H1 (cell line): ENCODE data around the gene CLDN3. TPM values are rescaled to one million over a fixed set of nuclear protein-coding genes. Genes with fewer than 3 reads are reported as not detected.

Source experiments
- CTCF ChIA-PET: fragments of 300-600 bp; sonication (Branson Sonifier 250); formaldehyde crosslinking; loops from one replicate; lab custom pipeline; 2021; ENCODE audit not compliant: partially characterized antibody; lab: Charles Lee
- POLR2A ChIA-PET: fragments of 300-600 bp; sonication (Branson Sonifier 250); formaldehyde crosslinking; loops from one replicate; lab custom pipeline; 2021; ENCODE audit warnings: inconsistent platforms; ENCODE audit not compliant: partially characterized antibody; lab: Charles Lee
- DNase-seq, 2 experiments: peaks; one replicate each; pipeline versions ENCODE4 v3.0.0 to v3.0.0-alpha.2; 2010 to 2022; ENCODE audit warnings: low spot score in 2 of 2, low read depth in 1 of 2, mixed read lengths in 1 of 2
- FAIRE-seq: peaks from 2 replicates; lab custom pipeline; 2011; peaks lifted over from hg19 to GRCh38; lab: Jason Lieb, UNC
- H2AFZ ChIP-seq: 2 replicates; pipeline ENCODE4 v1.8.1; 2012; ENCODE audit warnings: low read length, inconsistent platforms
- H2AK5ac ChIP-seq: 2 replicates; pipeline ENCODE4 v1.6.1; 2013; ENCODE audit warnings: low read depth, low read length
- H2BK120ac ChIP-seq: replicated peaks from 2 replicates; pipeline ENCODE3; 2013; ENCODE audit warnings: low read depth, low read length, inconsistent platforms
- H2BK12ac ChIP-seq: 2 replicates; pipeline ENCODE4 v1.6.1; 2013; ENCODE audit warnings: low read depth, low read length
- H2BK15ac ChIP-seq: 2 replicates; pipeline ENCODE4 v1.6.1; 2013; ENCODE audit warnings: low read length
- H2BK20ac ChIP-seq: 2 replicates; pipeline ENCODE4 v1.6.1; 2013; ENCODE audit warnings: low read length
- H2BK5ac ChIP-seq: 2 replicates; pipeline ENCODE4 v1.6.1; 2013; ENCODE audit warnings: low read depth, low read length
- H3K14ac ChIP-seq: 2 replicates; pipeline ENCODE4 v1.6.1; 2013; ENCODE audit warnings: inconsistent platforms; ENCODE audit not compliant: insufficient read length
- H3K18ac ChIP-seq: 2 replicates; pipeline ENCODE4 v1.6.1; 2013; ENCODE audit warnings: low read length; ENCODE audit errors: extremely low read depth
- H3K23ac ChIP-seq: 2 replicates; pipeline ENCODE4 v1.6.1; 2013; ENCODE audit warnings: inconsistent platforms; ENCODE audit not compliant: insufficient read length
- H3K23me2 ChIP-seq: 2 replicates; pipeline ENCODE4 v1.6.1; 2013; ENCODE audit warnings: low read depth, low read length
- H3K27ac ChIP-seq: 2 replicates; pipeline ENCODE4 v1.6.1; 2011; ENCODE audit warnings: low read depth, low read length, inconsistent platforms
- H3K27me3 ChIP-seq, 4 experiments: replicated peaks in 1 of 4; 1 replicate in 1 of 4; 2 replicates in 3 of 4; pipeline versions ENCODE4 v1.6.1 to v1.8.1; 2011 to 2013; ENCODE audit warnings: low read length in 3 of 4, mild to moderate bottlenecking in 3 of 4, inconsistent platforms in 2 of 4, mixed read lengths in 2 of 4, moderate library complexity in 1 of 4; ENCODE audit not compliant: control insufficient read depth in 3 of 4, insufficient read depth in 3 of 4; ENCODE audit errors: extremely low read depth in 1 of 4
- H3K36me3 ChIP-seq, 4 experiments: 2 replicates each; pipeline versions ENCODE4 v1.6.1 to v1.8.1; 2011 to 2013; ENCODE audit warnings: mild to moderate bottlenecking in 4 of 4, low read length in 3 of 4, moderate library complexity in 2 of 4, control low read depth in 1 of 4, inconsistent platforms in 1 of 4; ENCODE audit not compliant: insufficient read depth in 4 of 4, control insufficient read depth in 2 of 4
- H3K4ac ChIP-seq: replicated peaks from 2 replicates; pipeline ENCODE3; 2013; ENCODE audit warnings: low read length, low read depth, mixed read lengths, inconsistent platforms; ENCODE audit not compliant: insufficient read length
- H3K4me1 ChIP-seq, 4 experiments: replicated peaks in 1 of 4; 1 replicate in 1 of 4; 2 replicates in 3 of 4; pipeline versions ENCODE4 v1.6.1 to v1.8.1; 2011 to 2013; ENCODE audit warnings: low read length in 3 of 4, inconsistent platforms in 2 of 4, mixed read lengths in 1 of 4; ENCODE audit not compliant: insufficient read depth in 4 of 4, control insufficient read depth in 3 of 4
- H3K4me2 ChIP-seq, 2 experiments: 2 replicates each; pipeline versions ENCODE4 v1.6.1 to v1.8.1; 2011 to 2013; ENCODE audit warnings: low read depth in 2 of 2, low read length in 2 of 2, control low read depth in 1 of 2, inconsistent platforms in 1 of 2, mild to moderate bottlenecking in 1 of 2; ENCODE audit not compliant: insufficient read depth in 1 of 2
- H3K4me3 ChIP-seq, 4 experiments: fragments of 200-600, 300-600 bp in 1 of 4; sonication (generic), shearing (Covaris generic), sonication (Bioruptor Twin) in 1 of 4; 2 replicates each; pipeline versions ENCODE4 v1.5.1 to v1.8.1; 2011 to 2016; ENCODE audit warnings: low read length in 4 of 4, low read depth in 3 of 4, control low read depth in 2 of 4, inconsistent platforms in 2 of 4, mild to moderate bottlenecking in 2 of 4, mixed read lengths in 1 of 4, moderate library complexity in 1 of 4; ENCODE audit not compliant: insufficient read depth in 2 of 4; ENCODE audit errors: extremely low read depth in 1 of 4
- H3K56ac ChIP-seq: replicated peaks from 2 replicates; pipeline ENCODE3; 2013; ENCODE audit warnings: low read depth, mild to moderate bottlenecking, mixed read lengths, low read length, inconsistent platforms; ENCODE audit not compliant: insufficient read length
- H3K79me1 ChIP-seq: 2 replicates; pipeline ENCODE4 v1.6.1; 2013; ENCODE audit warnings: low read depth, low read length, control low read depth
- H3K79me2 ChIP-seq, 2 experiments: 2 replicates each; pipeline versions ENCODE4 v1.6.1 to v1.8.1; 2012 to 2013; ENCODE audit warnings: low read length in 2 of 2, mild to moderate bottlenecking in 2 of 2, inconsistent platforms in 1 of 2; ENCODE audit not compliant: insufficient read depth in 2 of 2, control insufficient read depth in 1 of 2
- H3K9ac ChIP-seq, 4 experiments: replicated peaks in 1 of 4; 1 replicate in 1 of 4; 2 replicates in 3 of 4; pipeline versions ENCODE4 v1.6.1 to v1.8.1; 2011 to 2013; ENCODE audit warnings: low read depth in 3 of 4, low read length in 3 of 4, control low read depth in 2 of 4, mild to moderate bottlenecking in 2 of 4, moderate library complexity in 2 of 4, inconsistent platforms in 1 of 4; ENCODE audit errors: extremely low read depth in 1 of 4
- H3K9me3 ChIP-seq, 2 experiments: 2 replicates each; pipeline versions ENCODE4 v1.6.1 to v1.8.1; 2012 to 2013; ENCODE audit warnings: mild to moderate bottlenecking in 2 of 2, moderate library complexity in 2 of 2, control low read depth in 1 of 2, inconsistent platforms in 1 of 2, low read depth in 1 of 2, low read length in 1 of 2, mixed read lengths in 1 of 2; ENCODE audit not compliant: insufficient read depth in 2 of 2
- H4K20me1 ChIP-seq, 2 experiments: replicated peaks in 1 of 2; 2 replicates each; pipeline versions ENCODE3 to v1.8.1; 2011 to 2013; ENCODE audit warnings: inconsistent platforms in 2 of 2, low read length in 2 of 2, mild to moderate bottlenecking in 1 of 2; ENCODE audit not compliant: insufficient read depth in 2 of 2, control insufficient read depth in 1 of 2
- H4K5ac ChIP-seq: 2 replicates; pipeline ENCODE4 v1.6.1; 2013; ENCODE audit warnings: low read length, low read depth, mixed read lengths, inconsistent platforms; ENCODE audit not compliant: insufficient read length
- H4K8ac ChIP-seq: 2 replicates; pipeline ENCODE4 v1.8.0; 2013; ENCODE audit warnings: mild to moderate bottlenecking, moderate library complexity, low read length, inconsistent platforms; ENCODE audit not compliant: insufficient read depth; ENCODE audit errors: extremely low read depth
- H4K91ac ChIP-seq: replicated peaks from 2 replicates; pipeline ENCODE3; 2013; ENCODE audit warnings: low read length, mixed read lengths, inconsistent platforms; ENCODE audit not compliant: insufficient read length
- CBX8 ChIP-seq: fragments of 300-800, 300-1000 bp; sonication (generic); IDR thresholded peaks from 2 replicates; pipeline ENCODE4 v1.7.1; 2016; ENCODE audit warnings: low read depth, low read length, borderline replicate concordance
- POLR2A ChIP-seq, 2 experiments: IDR thresholded peaks; 1 replicate in 1 of 2; 2 replicates in 1 of 2; pipeline ENCODE4 v1.6.1; 2011; ENCODE audit warnings: low read depth in 2 of 2, low read length in 2 of 2, mild to moderate bottlenecking in 2 of 2; ENCODE audit errors: control extremely low read depth in 1 of 2
- SP1 ChIP-seq: IDR thresholded peaks from 2 replicates; pipeline ENCODE4 v1.6.1; 2011; ENCODE audit warnings: low read depth, low read length
- TBP ChIP-seq: IDR thresholded peaks from 2 replicates; pipeline ENCODE4 v1.6.1; 2011; ENCODE audit warnings: low read depth, low read length, improper control_type of control experiment
- WGBS, 2 experiments: shearing (Covaris generic) in 1 of 2; methylation state at CpG; one replicate each; pipeline versions ENCODE4 v1.1.6 to v1.1.7; 2013 to 2015; ENCODE audit warnings: low lambda C conversion rate in 2 of 2, mixed read lengths in 2 of 2, inconsistent platforms in 1 of 2, low coverage in 1 of 2, missing lambda C conversion rate in 1 of 2; ENCODE audit not compliant: insufficient replicate concordance in 2 of 2, insufficient coverage in 1 of 2, insufficient read length in 1 of 2; ENCODE audit errors: extremely low coverage in 1 of 2, missing lambda C conversion rate in 1 of 2; 5-methylcytosine and 5-hydroxymethylcytosine counted together
- polyA plus RNA-seq, 7 experiments: library from polyadenylated mRNA; depleted of rRNA in 3 of 7; stranded (reverse) in 5 of 7; unstranded in 2 of 7; fragments of >200 nt in 5 of 7; fragments of 200-250 nt in 2 of 7; gene quantifications; 1 replicate in 5 of 7; 2 replicates in 1 of 7; 4 replicates in 1 of 7; pipeline versions ENCODE4 v1.2.1 to v1.2.3, GENCODE V29; 2011 to 2013; ENCODE audit warnings: missing spikeins in 2 of 7, mixed read lengths in 2 of 7
- total RNA-seq: library from RNA; stranded (reverse); fragmentation: NEBNext Ultra II Directional; extraction: Animal tissue kit (Norgen Biotek cat#: 25700); gene quantifications from 2 replicates; pipeline ENCODE4 v1.2.1, GENCODE V29; 2021

The CLDN3 gene
- total and polyA plus RNA-seq, 2 of the 8 experiments (the other 6 are each of a cell fraction or from before 2014, with no cell fraction given), result 19.1 to 65.2 TPM

- Histone ChIP-seq H3K79me1 (no peaks in the 10 kb centered on the region), H4K5ac (no peak overlapping the region), H3K27ac (no peak overlapping the region), H2BK12ac (no peak overlapping the region), H3K79me2 (no peaks in the 10 kb centered on the region), H3K4ac (no peak overlapping the region), H3K9ac (no peak overlapping the region), H3K36me3 (no peaks in the 10 kb centered on the region), H3K56ac (no peak overlapping the region), H3K4me2 (no peak overlapping the region), H3K27me3 (no peaks in the 10 kb centered on the region), H2AK5ac (no peak overlapping the region), H2BK5ac (no peak overlapping the region), H3K4me3 (no peak overlapping the region), H4K20me1 (no peaks in the 10 kb centered on the region), H4K8ac (no peak overlapping the region), H2BK20ac (no peak overlapping the region), H2BK15ac (no peak overlapping the region), H3K9me3 (no peaks in the 10 kb centered on the region), H4K91ac (no peak overlapping the region), H3K23ac (no peak overlapping the region), H3K14ac (no peak overlapping the region), H3K23me2 (0 out of 2 replicates have a peak, but pooled peaks cover 3% of the 10 kb centered on the region), H3K18ac (no peak overlapping the region), H3K4me1 (peaks cover 0 to 9% (median 5%) of the 10 kb centered on the region in 4 experiments; a peak in 6 of 7 replicates), H2BK120ac (no peak overlapping the region), H2AFZ (no peak overlapping the region)
- WGBS, 2 experiments, result 13% methylated on average over 11 of the region's 11 CpGs; no CpG with 5 or more reads in 1 of the 2 experiments
- FAIRE-seq (peak; percentile 70), DNase-seq (peak; percentile 56 to 92)
- CTCF ChIA-PET, result interaction anchor here (0.6 to 4.9 kb wide), 28 partner anchors 8 to 140 kb away, joined by 3 to 72 read pairs (median 5); partner anchors contain the start of genes CLDN3, CLDN4 and METTL27
- POLR2A ChIA-PET, result interaction anchor here (1.1 to 10.0 kb wide), 4 partner anchors 14 to 28 kb away, joined by 4 to 72 read pairs (median 6); partner anchors contain the start of gene CLDN4
- no peak for TF ChIP-seq TBP
- no peak for TF ChIP-seq CBX8
- TF ChIP-seq SP1, result no peak
- TF ChIP-seq POLR2A (IDR thresholded peaks at IDR 0.05; ENCODE audit: control extremely low read depth in 1 of 2, low read depth in 2 of 2, low read length in 2 of 2), result no peak
These were observed 41.7 kb upstream of the CLDN3 start for GRCh38 chr7:73811760-73812168.
